ENCODE results near the gene ERVW-1. TPM values are rescaled to one million over a fixed set of nuclear protein-coding genes. Genes with fewer than 3 reads are reported as not detected.

The ERVW-1 gene
- total RNA-seq, 1 experiment from 2014 or later, result not detected

DNA sequence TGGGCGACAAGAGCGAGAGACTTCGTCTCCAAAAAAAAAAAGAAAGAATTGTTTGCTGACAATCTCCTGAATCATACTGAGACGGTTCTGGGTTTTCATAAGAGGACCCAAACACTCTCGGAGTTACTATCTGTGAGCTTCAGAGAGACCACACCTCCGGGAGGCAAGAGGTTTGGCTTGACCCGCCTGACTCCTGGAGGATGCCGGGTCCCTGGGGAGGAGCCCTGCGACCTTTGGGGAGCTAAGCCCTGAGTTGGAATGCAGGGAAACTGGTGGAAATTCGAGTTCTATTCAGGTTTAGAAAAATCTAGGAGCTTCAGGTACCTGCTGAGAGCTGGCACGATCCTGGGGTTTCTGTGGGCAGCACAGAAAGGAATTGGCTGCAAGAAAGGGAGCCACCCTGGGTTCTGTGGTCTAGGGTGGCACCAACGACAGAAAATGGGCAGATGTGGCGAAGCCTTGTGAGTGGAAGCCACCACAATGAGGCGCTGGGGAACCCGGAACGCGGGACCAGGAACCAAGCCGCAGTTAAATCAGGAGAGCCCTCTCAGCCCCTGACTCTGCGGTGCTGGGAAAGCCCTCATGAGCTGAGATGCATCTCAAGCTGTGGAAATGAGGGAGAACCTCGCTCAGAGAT, 52.3 kb downstream of the ERVW-1 start:
- DNase-seq (ENCODE audit: low read depth), result no peak

DNA sequence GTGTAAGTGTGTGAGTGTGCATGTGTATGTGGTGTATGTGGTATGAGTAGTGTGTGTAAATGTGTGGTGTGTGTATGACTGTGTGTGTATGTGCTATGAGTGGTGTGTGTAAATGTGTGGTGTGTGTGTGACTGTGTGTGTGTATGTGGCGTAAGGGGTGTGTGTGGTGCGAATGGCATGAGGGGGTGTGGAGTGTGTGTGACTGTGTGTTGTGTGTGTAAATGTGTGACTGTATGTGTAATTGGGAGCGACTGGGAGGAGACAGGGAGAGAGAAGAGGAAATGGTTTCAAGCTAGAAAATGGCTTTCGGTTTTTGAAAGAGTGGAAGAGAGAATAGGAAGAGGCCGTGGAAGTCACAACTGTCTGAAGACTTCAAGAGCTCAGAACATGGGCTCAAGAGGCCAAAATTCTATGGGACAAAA, 54.0 kb downstream of the ERVW-1 start:
- DNase-seq (ENCODE audit: low read depth), result no peak

DNA sequence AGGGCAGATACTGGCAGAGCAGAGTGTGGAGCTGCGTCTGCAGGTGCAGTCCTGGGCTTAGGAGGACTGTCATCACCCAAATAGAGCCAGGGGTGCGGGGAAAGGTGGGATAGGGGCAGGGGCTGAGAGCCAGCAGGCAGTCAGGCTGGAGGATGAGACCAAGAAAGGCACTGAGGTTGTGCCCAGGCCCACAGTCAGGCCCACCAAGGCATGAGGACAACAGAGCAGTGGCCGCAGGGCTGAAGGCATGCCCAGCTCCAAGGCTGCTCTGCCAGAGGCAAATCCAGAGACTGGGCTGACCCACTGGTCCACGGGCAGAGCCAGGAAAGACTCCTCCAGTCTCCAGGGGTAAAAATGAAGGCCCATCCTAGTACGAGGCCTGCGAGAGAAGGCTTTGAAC, 54.8 kb downstream of the ERVW-1 start:
- no peak for DNase-seq (ENCODE audit: low read depth)

DNA sequence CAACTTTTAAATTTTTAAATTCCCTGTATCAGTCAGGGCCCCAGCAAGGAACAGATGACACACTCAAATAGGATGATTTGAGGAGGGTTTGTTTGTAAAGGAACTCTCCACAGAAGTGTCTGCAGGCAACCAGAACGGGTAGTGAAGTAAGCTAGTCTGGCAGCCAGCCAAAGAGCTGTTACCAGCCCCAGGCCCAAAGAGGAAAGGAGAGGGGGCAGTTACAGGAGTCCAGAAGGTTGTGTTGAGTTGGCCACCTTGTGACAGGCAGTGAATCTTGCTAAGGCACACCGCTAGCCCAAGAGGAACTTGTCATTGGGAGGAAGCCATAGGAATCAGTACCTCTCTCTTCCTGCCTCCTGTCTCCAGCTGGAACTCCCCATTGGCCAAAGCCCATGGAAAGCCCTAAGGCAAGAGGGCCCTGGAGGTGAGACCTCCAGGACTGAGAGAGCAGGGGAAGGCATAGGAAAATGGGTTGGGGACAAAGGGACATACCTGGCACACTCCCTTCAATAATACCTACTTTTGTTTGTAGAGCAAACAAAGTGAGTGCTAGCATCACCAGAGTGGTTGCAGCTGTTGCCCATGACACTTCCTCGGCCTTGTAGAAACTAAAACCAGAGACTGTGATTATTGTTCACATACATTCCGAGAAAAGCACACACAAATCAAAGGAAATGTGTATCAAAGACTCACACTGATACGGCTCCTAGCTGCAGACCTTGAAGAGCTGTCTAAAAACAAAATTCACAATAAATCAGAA, 55.9 kb downstream of the ERVW-1 start:
- DNase-seq (ENCODE audit: low read depth), result no peak

Other genes starting within 250 kb of the ERVW-1 start
- gene KRIT1, start 232.0 kb downstream of the ERVW-1 start, total RNA-seq (2014; rRNA removed), result 66.6 and 71.3 TPM in 2 replicates
- 41.6 and 42.9 TPM in 2 replicates for gene ANKIB1, start 232.0 kb downstream of the ERVW-1 start, total RNA-seq (2014; rRNA removed)
- 24.1 and 29.5 TPM in 2 replicates for gene GATAD1, start 30.5 kb downstream of the ERVW-1 start, total RNA-seq (2014; rRNA removed)
- gene PEX1, start 50.6 kb upstream of the ERVW-1 start, total RNA-seq (2014; rRNA removed), result 17.1 and 19.6 TPM in 2 replicates
- gene RBM48, start 50.8 kb upstream of the ERVW-1 start, total RNA-seq (2014; rRNA removed), result 12.9 and 13.1 TPM in 2 replicates
- gene FAM133B, start 112.4 kb upstream of the ERVW-1 start, total RNA-seq (2014; rRNA removed), result 25.6 and 30.0 TPM in 2 replicates